Liver (tissue), 9 donors: Measurements from ENCODE around the gene ZNF652. TPM values are rescaled to one million over a fixed set of nuclear protein-coding genes. Genes with fewer than 3 reads are reported as not detected.

Experiments
- DNase-seq: peaks from one replicate; pipeline ENCODE4 v3.0.0-alpha.2; 2017; ENCODE audit warnings: low spot score
- H3K27ac ChIP-seq, 2 donors: one replicate each; pipeline ENCODE4 v1.7.0; 2013; ENCODE audit warnings: inconsistent platforms in 2 of 2, low read length in 2 of 2, control low read depth in 1 of 2, low read depth in 1 of 2, mild to moderate bottlenecking in 1 of 2
- H3K27me3 ChIP-seq, 4 donors: one replicate each; pipeline versions ENCODE4 v1.6.1 to v1.7.0; 2013; ENCODE audit warnings: low read length in 3 of 4, inconsistent platforms in 1 of 4, mild to moderate bottlenecking in 1 of 4, moderate library complexity in 1 of 4; ENCODE audit not compliant: control insufficient read depth in 4 of 4, insufficient read depth in 4 of 4
- H3K36me3 ChIP-seq, 4 donors: one replicate each; pipeline versions ENCODE4 v1.6.1 to v1.7.0; 2013; ENCODE audit warnings: low read length in 3 of 4, mild to moderate bottlenecking in 3 of 4, low read depth in 1 of 4, moderate library complexity in 1 of 4; ENCODE audit not compliant: control insufficient read depth in 4 of 4, insufficient read depth in 3 of 4
- H3K4me1 ChIP-seq, 4 donors: one replicate each; pipeline versions ENCODE4 v1.6.1 to v1.7.0; 2013; ENCODE audit warnings: low read length in 3 of 4, mild to moderate bottlenecking in 3 of 4, moderate library complexity in 1 of 4; ENCODE audit not compliant: control insufficient read depth in 4 of 4, insufficient read depth in 4 of 4
- H3K4me3 ChIP-seq, 3 donors: one replicate each; pipeline versions ENCODE4 v1.6.1 to v1.7.0; 2013; ENCODE audit warnings: low read length in 3 of 3, control low read depth in 1 of 3, low read depth in 1 of 3, mild to moderate bottlenecking in 1 of 3
- H3K9ac ChIP-seq, 2 donors: one replicate each; pipeline ENCODE4 v1.7.0; 2013; ENCODE audit warnings: low read length in 2 of 2, mild to moderate bottlenecking in 2 of 2, moderate library complexity in 2 of 2, control low read depth in 1 of 2, low read depth in 1 of 2
- H3K9me3 ChIP-seq, 4 donors: one replicate each; pipeline versions ENCODE4 v1.6.1 to v1.7.0; 2013; ENCODE audit warnings: low read length in 3 of 4; ENCODE audit not compliant: control insufficient read depth in 4 of 4
- ATF3 ChIP-seq: IDR thresholded peaks from 2 replicates; pipeline ENCODE4 v1.6.1; 2016; ENCODE audit warnings: antibody characterized with exemption
- CTCF ChIP-seq: fragments of 150-350 bp; IDR thresholded peaks from 2 replicates; pipeline ENCODE4 v1.5.1; 2017; ENCODE audit warnings: improper control_type of control experiment, low read depth, low read length; ENCODE audit not compliant: missing input control
- FOXA1 ChIP-seq: IDR thresholded peaks from 2 replicates; pipeline ENCODE4 v1.6.1; 2016; ENCODE audit warnings: antibody characterized with exemption
- FOXA2 ChIP-seq: IDR thresholded peaks from 2 replicates; pipeline ENCODE4 v1.6.1; 2016; ENCODE audit warnings: antibody characterized with exemption
- GABPA ChIP-seq, 2 donors: IDR thresholded peaks in 1 of 2; conservative IDR thresholded peaks in 1 of 2; 2 replicates each; pipeline ENCODE4 v1.6.1; 2016; ENCODE audit warnings: antibody characterized with exemption in 2 of 2, mild to moderate bottlenecking in 1 of 2, moderate library complexity in 1 of 2
- HNF4G ChIP-seq: IDR thresholded peaks from 2 replicates; pipeline ENCODE4 v1.6.1; 2016; ENCODE audit warnings: antibody characterized with exemption
- JUND ChIP-seq, 2 donors: IDR thresholded peaks; 2 replicates each; pipeline ENCODE4 v1.6.1; 2016; ENCODE audit warnings: antibody characterized with exemption in 2 of 2
- MAX ChIP-seq: IDR thresholded peaks from 2 replicates; pipeline ENCODE4 v1.6.1; 2016; ENCODE audit warnings: antibody characterized with exemption
- NR2F2 ChIP-seq: IDR thresholded peaks from 2 replicates; pipeline ENCODE4 v1.6.1; 2016; ENCODE audit warnings: antibody characterized with exemption
- RAD21 ChIP-seq, 2 donors: IDR thresholded peaks; 2 replicates each; pipeline ENCODE4 v1.6.1; 2016; ENCODE audit warnings: antibody characterized with exemption in 2 of 2, mild to moderate bottlenecking in 2 of 2
- REST ChIP-seq: IDR thresholded peaks from 2 replicates; pipeline ENCODE4 v1.6.1; 2016; ENCODE audit warnings: antibody characterized with exemption, mild to moderate bottlenecking
- SP1 ChIP-seq: IDR thresholded peaks from 2 replicates; pipeline ENCODE4 v1.6.1; 2018; ENCODE audit warnings: antibody characterized with exemption, mild to moderate bottlenecking
- TAF1 ChIP-seq: conservative IDR thresholded peaks from 2 replicates; pipeline ENCODE4 v1.6.1; 2016; ENCODE audit warnings: antibody characterized with exemption, mild to moderate bottlenecking
- YY1 ChIP-seq: IDR thresholded peaks from 2 replicates; pipeline ENCODE4 v1.6.1; 2016; ENCODE audit warnings: antibody characterized with exemption, mild to moderate bottlenecking
- ZBTB33 ChIP-seq: IDR thresholded peaks from 2 replicates; pipeline ENCODE4 v1.6.1; 2016; ENCODE audit warnings: antibody characterized with exemption
- WGBS: extraction: QIAGEN DNeasy Blood & Tissue Kit; methylation state at CpG from one replicate; pipeline ENCODE4 v1.1.7; 2013; 5-methylcytosine and 5-hydroxymethylcytosine counted together
- polyA plus RNA-seq, 2 donors: library from polyadenylated mRNA; stranded (reverse) in 1 of 2; unstranded in 1 of 2; fragments of 200-250 nt in 1 of 2; fragments of >200 nt in 1 of 2; fragmentation: Nextera tagmentation in 1 of 2; extraction: Ambion mirVana in 1 of 2; gene quantifications; one replicate each; pipeline versions ENCODE4 v1.2.1 to v1.2.3, GENCODE V29; 2013 to 2015
- total RNA-seq, 2 donors: library from RNA; depleted of rRNA; stranded (reverse); fragments of >200 nt; gene quantifications; one replicate each; pipeline ENCODE4 v1.2.3, GENCODE V29; 2014
- donor health status: healthy.
- donor health status: healthy.
- donor health status: healthy.
- donor health status: healthy.
- donor health status: healthy.

ZNF652 gene
- total and polyA plus RNA-seq, 4 donors = 5.3 to 23.1 (median 17.5) TPM

GRCh38 chr17:49249292-49249794 is 112.7 kb downstream of the ZNF652 start:
- TF ChIP-seq RAD21 (IDR thresholded peaks at IDR 0.05) (no peak), FOXA2 (no peak), NR2F2 (no peak), MAX (no peak), HNF4G (no peak), TAF1 (no peak), REST (no peak), YY1 (no peak)
- Histone ChIP-seq H3K4me3 (no peak overlapping the region), H3K27ac (no peak overlapping the region), H3K27me3 (no peaks in the 10 kb centered on the region), H3K9me3 (no peaks in the 10 kb centered on the region), H3K4me1 (no peaks in the 10 kb centered on the region), H3K36me3 (no peaks in the 10 kb centered on the region), H3K9ac (no peak overlapping the region)
- 62% methylated on average over 10 of the region's 10 CpGs for WGBS
- peak; percentile 88 for DNase-seq

GRCh38 chr17:49247944-49248343 is 114.1 kb downstream of the ZNF652 start:
- 87% methylated on average over 7 of the region's 7 CpGs for WGBS
- H3K27me3 ChIP-seq = no peaks in the 10 kb centered on the region
- no peaks in the 10 kb centered on the region for H3K4me1 ChIP-seq
- H3K9me3 ChIP-seq = no peaks in the 10 kb centered on the region
- H3K9ac ChIP-seq = no peak overlapping the region
- DNase-seq = peak; percentile 74
- H3K27ac ChIP-seq = no peak overlapping the region
- H3K36me3 ChIP-seq = no peaks in the 10 kb centered on the region
- TF ChIP-seq ATF3 = no peak
- no peak for TF ChIP-seq ZBTB33
- no peak for TF ChIP-seq REST
- no peak for TF ChIP-seq CTCF
- TF ChIP-seq RAD21 (IDR thresholded peaks at IDR 0.05) = no peak
- no peak for TF ChIP-seq FOXA2
- TF ChIP-seq TAF1 = no peak
- no peak for TF ChIP-seq YY1
- TF ChIP-seq SP1 = no peak
- no peak for TF ChIP-seq GABPA (IDR thresholded peaks at IDR 0.05 in 1 of 2, conservative IDR thresholded peaks at IDR 0.05 in 1 of 2)
- no peak for TF ChIP-seq HNF4G
- TF ChIP-seq FOXA1 = no peak
- TF ChIP-seq JUND (IDR thresholded peaks at IDR 0.05) = no peak
- no peak for TF ChIP-seq NR2F2
- H3K4me3 ChIP-seq = no peak overlapping the region
